Psoas muscle (tissue), 8 donors: ENCODE results near the gene FAM162B. TPM values are rescaled to one million over a fixed set of nuclear protein-coding genes. Genes with fewer than 3 reads are reported as not detected.
"Not testable (repeated sequence)": the region's sequence is repeated elsewhere in the genome, so short reads cannot be mapped to it uniquely, and the experiment has no call there.

ENCODE experiments used
- ATAC-seq, 4 donors: fragments of 200-7000 bp; cut with Tn5 transposase; one replicate each; pipeline ENCODE4 v1.9.1; 2020; ENCODE audit warnings: moderate library complexity in 3 of 4, mild to moderate bottlenecking in 2 of 4
- DNase-seq, 2 donors: peaks; one replicate each; pipeline ENCODE4 v3.0.0-alpha.2; 2020
- H3K27ac ChIP-seq: fragments of 200-600 bp; one replicate; pipeline ENCODE4 v1.8.0; 2022
- H3K27me3 ChIP-seq, 3 donors: fragments of 200-600 bp in 1 of 3; one replicate each; pipeline versions ENCODE4 v1.6.1 to v1.8.0; 2013 to 2022; ENCODE audit warnings: low read length in 2 of 3, mild to moderate bottlenecking in 2 of 3, moderate library complexity in 1 of 3; ENCODE audit not compliant: insufficient read depth in 3 of 3
- H3K36me3 ChIP-seq, 2 donors: fragments of 200-600 bp in 1 of 2; one replicate each; pipeline versions ENCODE4 v1.6.1 to v1.8.0; 2013 to 2022; ENCODE audit warnings: low read depth in 1 of 2, mild to moderate bottlenecking in 1 of 2, moderate library complexity in 1 of 2; ENCODE audit not compliant: insufficient read depth in 1 of 2
- H3K4me1 ChIP-seq: fragments of 200-600 bp; one replicate; pipeline ENCODE4 v1.8.0; 2022
- H3K4me3 ChIP-seq: fragments of 200-600 bp; one replicate; pipeline ENCODE4 v1.8.0; 2022; ENCODE audit warnings: mild to moderate bottlenecking
- H3K9me3 ChIP-seq: fragments of 200-600 bp; one replicate; pipeline ENCODE4 v1.8.0; 2022
- CTCF ChIP-seq: fragments of 200-600 bp; IDR thresholded peaks from one replicate; pipeline ENCODE4 v1.8.0; 2022; ENCODE audit warnings: antibody characterized with exemption
- WGBS, 3 donors: extraction: QIAGEN DNeasy Blood & Tissue Kit; methylation state at CpG; one replicate each; pipeline versions ENCODE4 v1.1.6 to v1.1.7; 2013; 5-methylcytosine and 5-hydroxymethylcytosine counted together
- intact Hi-C, 2 donors: fragments of 100-400 bp; cut with DNase I; formaldehyde crosslinking; loops; one replicate each; pipeline versions ENCODE4 v1.11.0 to v1.14.2; 2022
- polyA plus RNA-seq, 3 donors: library from polyadenylated mRNA; stranded (reverse); fragments of 200-250 nt; gene quantifications; one replicate each; pipeline ENCODE4 v1.2.3, GENCODE V29; 2013
- total RNA-seq, 4 donors: library from RNA; stranded (reverse); fragmentation: NEBNext Ultra II Directional in 2 of 4; extraction: Animal tissue kit (Norgen Biotek cat#: 25700) in 2 of 4; gene quantifications; one replicate each; pipeline versions ENCODE4 v1.2.1 to v1.2.4, GENCODE V29; 2021 to 2023
- donor health status: healthy with polysubstance abuse.
- donor health status: DM: no; HTN: no; CAD: no; lungs with moderate emphysema.
- donor health status: Bipolar disorder and iron deficiency.
- donor health status: healthy.
- donor health status: DM: yes; HTN: yes; CAD: no.
- donor health status: DM: no; HTN: no; CAD: no.
- donor health status: DM: no; HTN: no; CAD: no.
- donor health status: DM: yes; HTN: yes; CAD: no.

FAM162B gene
- total and polyA plus RNA-seq, 7 donors = 1.8 to 7.7 (median 2.8) TPM

GRCh38 chr6:116745176-116745575 is 20.3 kb downstream of the FAM162B start:
- Histone ChIP-seq H3K9me3 (no peaks in the 10 kb centered on the region), H3K27ac (no peak overlapping the region), H3K27me3 (no peaks in the 10 kb centered on the region), H3K36me3 (no peaks in the 10 kb centered on the region), H3K4me1 (no peaks in the 10 kb centered on the region), H3K4me3 (no peak overlapping the region)
- ATAC-seq (no peak), DNase-seq (no peak)
- WGBS, 3 donors = 82 to 89% (median 83%) methylated on average over 5 of the region's 5 CpGs
- intact Hi-C loops = no loop called here
- TF ChIP-seq CTCF = no peak

GRCh38 chr6:116741571-116741970 is 23.9 kb downstream of the FAM162B start:
- intact Hi-C loops = no loop called here
- ATAC-seq (no peak), DNase-seq (no peak)
- no peak overlapping the region for H3K4me3 ChIP-seq
- WGBS, 3 donors = 56 to 71% (median 60%) methylated on average over 1 of the region's 1 CpG
- H3K27me3 ChIP-seq = no peaks in the 10 kb centered on the region
- no peak for TF ChIP-seq CTCF
- no peak overlapping the region for H3K27ac ChIP-seq
- H3K9me3 ChIP-seq = no peaks in the 10 kb centered on the region
- H3K36me3 ChIP-seq = no peaks in the 10 kb centered on the region
- no peaks in the 10 kb centered on the region for H3K4me1 ChIP-seq

- ATAC-seq, DNase-seq, H3K4me1 ChIP-seq, H3K27me3 ChIP-seq, intact Hi-C loops, H3K4me3 ChIP-seq, H3K27ac ChIP-seq, H3K36me3 ChIP-seq, H3K9me3 ChIP-seq: not testable (repeated sequence)
- WGBS, 3 donors = 90 to 92% (median 91%) methylated on average over 3 of the region's 3 CpGs
Measured at GRCh38 chr6:116740486-116740885, 25.0 kb downstream of the FAM162B start.

GRCh38 chr6:116737004-116737403 is 28.5 kb downstream of the FAM162B start:
- peaks cover 0 to 12% of the 10 kb centered on the region in 2 donors for H3K36me3 ChIP-seq
- 81 to 95% (median 86%) methylated on average over 3 of the region's 3 CpGs for WGBS, 3 donors
- DNase-seq (no peak), ATAC-seq (no peak)
- no peak overlapping the region for H3K27ac ChIP-seq
- no peak for TF ChIP-seq CTCF
- no peak overlapping the region for H3K4me3 ChIP-seq
- H3K9me3 ChIP-seq = no peaks in the 10 kb centered on the region
- H3K4me1 ChIP-seq = no peaks in the 10 kb centered on the region
- intact Hi-C loops = no loop called here
- H3K27me3 ChIP-seq = no peaks in the 10 kb centered on the region

GRCh38 chr6:116730513-116730912 is 35.0 kb downstream of the FAM162B start:
- DNase-seq = no peak
- no peak overlapping the region for H3K27ac ChIP-seq
- no peak for TF ChIP-seq CTCF
- no peak overlapping the region for H3K4me3 ChIP-seq
- H3K4me1 ChIP-seq = no peaks in the 10 kb centered on the region
- H3K36me3 ChIP-seq = peaks cover 0 to 66% of the 10 kb centered on the region in 2 donors
- intact Hi-C loops = no loop called here
- ATAC-seq = no peak
- H3K9me3 ChIP-seq = no peaks in the 10 kb centered on the region
- H3K27me3 ChIP-seq = no peaks in the 10 kb centered on the region
